Posterior cingulate gyrus (tissue), 11 donors: ENCODE results near the gene HRC.
"Not testable (repeated sequence)": the region's sequence is repeated elsewhere in the genome, so short reads cannot be mapped to it uniquely, and the experiment has no call there.

Experiments
- DNase-seq, 10 donors: peaks; one replicate each; pipeline versions ENCODE4 v3.0.0 to v3.0.0-alpha.2; 2020 to 2021; ENCODE audit warnings: mixed read lengths in 3 of 10
- intact Hi-C: fragments of 100-400 bp; cut with DNase I; formaldehyde crosslinking; loops from one replicate; pipeline ENCODE4 v1.15.1; 2023

HRC gene

GRCh38 chr19:49155005-49155819 is at the start of gene HRC:
Gene HRC (minus strand): TSS chr19:49155396. CDS start chr19:49155237, 159 bp downstream.
- DNase-seq: peak in 2 of 10 donors; percentile 35 to 57
- intact Hi-C loops: no loop called here

GRCh38 chr19:49201042-49201441 is 45.8 kb upstream of the HRC start:
- no peak for DNase-seq
- intact Hi-C loops: no loop called here

- no peak for DNase-seq
- intact Hi-C loops: no loop called here
Measured at GRCh38 chr19:49200238-49200862, 45.2 kb upstream of the HRC start.

- intact Hi-C loops: no loop called here
- DNase-seq: peak in 9 of 10 donors; percentile 21 to 94 (median 63)
Measured at GRCh38 chr19:49196527-49197240, 41.5 kb upstream of the HRC start.

- intact Hi-C loops: no loop called here
- no peak for DNase-seq
Measured at GRCh38 chr19:49194408-49194807, 39.2 kb upstream of the HRC start.

GRCh38 chr19:49193822-49194394 is 38.7 kb upstream of the HRC start:
- DNase-seq: peak in 2 of 10 donors; percentile 3 to 38
- intact Hi-C loops: no loop called here

- DNase-seq: peak in 1 of 10 donors; percentile 20
- intact Hi-C loops: no loop called here
Measured at GRCh38 chr19:49190781-49191180, 35.6 kb upstream of the HRC start.

- intact Hi-C loops: no loop called here
- DNase-seq: peak in 1 of 10 donors; percentile 4
Measured at GRCh38 chr19:49189259-49189658, 34.1 kb upstream of the HRC start.

- intact Hi-C loops: no loop called here
Measured at GRCh38 chr19:49188626-49189200, 33.5 kb upstream of the HRC start.

GRCh38 chr19:49186108-49186507 is 30.9 kb upstream of the HRC start:
- intact Hi-C loops: no loop called here
- peak in 1 of 10 donors; percentile 9 for DNase-seq

More at GRCh38 chr19:49188626-49189200, 33.5 kb upstream of the HRC start:
- DNase-seq: peak in 2 of 10 donors; percentile 28 to 60

- intact Hi-C loops: no loop called here
- DNase-seq: peak in 1 of 10 donors; percentile 63
Measured at GRCh38 chr19:49182848-49183375, 27.7 kb upstream of the HRC start.

GRCh38 chr19:49182010-49182847 is 27.0 kb upstream of the HRC start:
- intact Hi-C loops, DNase-seq: not testable (repeated sequence)

GRCh38 chr19:49180659-49181058 is 25.5 kb upstream of the HRC start:
- no peak for DNase-seq
- intact Hi-C loops: no loop called here

GRCh38 chr19:49173198-49173597 is 18.0 kb upstream of the HRC start:
- intact Hi-C loops: no loop called here

GRCh38 chr19:49168421-49168820 is 13.2 kb upstream of the HRC start:
- peak in 1 of 10 donors; percentile 78 for DNase-seq
- intact Hi-C loops: no loop called here

More at GRCh38 chr19:49173198-49173597, 18.0 kb upstream of the HRC start:
- DNase-seq: no peak

GRCh38 chr19:49167857-49168409 is 12.7 kb upstream of the HRC start:
- intact Hi-C loops: no loop called here
- DNase-seq: peak in 2 of 10 donors; percentile 47 to 61

GRCh38 chr19:49165865-49166301 is 10.7 kb upstream of the HRC start:
- intact Hi-C loops: no loop called here
- peak in 2 of 10 donors; percentile 62 to 80 for DNase-seq

- peak in 5 of 10 donors; percentile 18 to 89 (median 39) for DNase-seq
- intact Hi-C loops: no loop called here
Measured at GRCh38 chr19:49165111-49165750, 10.0 kb upstream of the HRC start.
